K562 (cell line): ENCODE results near the gene ZMYND8. TPM values are rescaled to one million over a fixed set of nuclear protein-coding genes. Genes with fewer than 3 reads are reported as not detected.

Source experiments
- CBX3 ChIP-seq, 2 experiments: IDR thresholded peaks; 1 replicate in 1 of 2; 2 replicates in 1 of 2; pipeline ENCODE4 v1.6.1; 2012; ENCODE audit warnings: inconsistent platforms in 2 of 2, low read length in 2 of 2, borderline replicate concordance in 1 of 2, control low read depth in 1 of 2
- CREB1 ChIP-seq, 2 experiments: sonication (generic) in 1 of 2; formaldehyde crosslinking in 1 of 2; IDR thresholded peaks; 2 replicates each; pipeline versions ENCODE4 v1.6.1 to v1.8.0; 2012 to 2022; ENCODE audit warnings: inconsistent platforms in 1 of 2, mild to moderate bottlenecking in 1 of 2, missing genetic modification reagents in 1 of 2, moderate library complexity in 1 of 2
- CREM ChIP-seq: IDR thresholded peaks from 2 replicates; pipeline ENCODE4 v1.6.1; 2014; ENCODE audit warnings: antibody characterized with exemption, low read depth
- EHMT2 ChIP-seq: fragments of 450-650 bp; IDR thresholded peaks from 2 replicates; pipeline ENCODE4 v1.6.1; 2018; ENCODE audit warnings: antibody characterized with exemption
- FOXM1 ChIP-seq, 2 experiments: fragments of 450-650 bp in 1 of 2; sonication (generic) in 1 of 2; formaldehyde crosslinking in 1 of 2; IDR thresholded peaks; 2 replicates each; pipeline versions ENCODE4 v1.6.1 to v1.9.0; 2017 to 2022; ENCODE audit warnings: low read depth in 2 of 2, mild to moderate bottlenecking in 2 of 2, missing genetic modification reagents in 1 of 2, moderate library complexity in 1 of 2
- GABPB1 ChIP-seq: sonication (generic); formaldehyde crosslinking; IDR thresholded peaks from 2 replicates; pipeline ENCODE4 v1.8.0; 2022; ENCODE audit warnings: mild to moderate bottlenecking, missing genetic modification reagents
- GATAD2A ChIP-seq: fragments of 450-650 bp; IDR thresholded peaks from 2 replicates; pipeline ENCODE4 v1.6.1; 2017
- MEIS2 ChIP-seq: fragments of 450-650 bp; IDR thresholded peaks from 2 replicates; pipeline ENCODE4 v1.6.1; 2014; ENCODE audit warnings: mild to moderate bottlenecking; ENCODE audit not compliant: partially characterized antibody
- NFIC ChIP-seq: fragments of 450-650 bp; IDR thresholded peaks from 2 replicates; pipeline ENCODE4 v1.6.1; 2017; ENCODE audit warnings: mild to moderate bottlenecking, inconsistent platforms
- NR3C1 ChIP-seq: sonication (generic); formaldehyde crosslinking; IDR thresholded peaks from 2 replicates; pipeline ENCODE4 v1.8.1; 2022; ENCODE audit warnings: missing genetic modification reagents
- PYGO2 ChIP-seq: fragments of 450-650 bp; IDR thresholded peaks from 2 replicates; pipeline ENCODE4 v1.6.1; 2016; ENCODE audit warnings: mild to moderate bottlenecking, missing genetic modification characterization, moderate library complexity, missing compliant biosample characterization
- TEAD1 ChIP-seq, 2 experiments: fragments of 450-650 bp in 1 of 2; sonication (generic) in 1 of 2; formaldehyde crosslinking; IDR thresholded peaks; 2 replicates each; pipeline versions ENCODE4 v1.4.0 to v1.8.0; 2020 to 2022; ENCODE audit warnings: mild to moderate bottlenecking in 2 of 2, missing genetic modification reagents in 1 of 2
- YBX1 ChIP-seq: fragments of 450-650 bp; IDR thresholded peaks from 2 replicates; pipeline ENCODE4 v1.7.1; 2016; ENCODE audit warnings: mild to moderate bottlenecking
- ZBTB7A ChIP-seq: IDR thresholded peaks from 2 replicates; pipeline ENCODE4 v1.6.1; 2011; ENCODE audit warnings: low read depth, mild to moderate bottlenecking, low read length, moderate library complexity, borderline replicate concordance; ENCODE audit not compliant: control insufficient read depth
- ZC3H8 ChIP-seq: fragments of 450-650 bp; IDR thresholded peaks from 2 replicates; pipeline ENCODE4 v1.6.1; 2017
- ZNF407 ChIP-seq: fragments of 450-650 bp; IDR thresholded peaks from 2 replicates; pipeline ENCODE4 v1.6.1; 2016; ENCODE audit warnings: low read depth
- ZNF551 ChIP-seq: fragments of 250-450 bp; sonication (Bioruptor Pico); IDR thresholded peaks from 2 replicates; pipeline ENCODE4 v1.5.0; 2021; ENCODE audit warnings: mild to moderate bottlenecking, moderate library complexity
- ZNF639 ChIP-seq, 2 experiments: fragments of 200-800 bp in 1 of 2; sonication (Bioruptor generic) in 1 of 2; sonication (generic) in 1 of 2; formaldehyde crosslinking in 1 of 2; IDR thresholded peaks in 1 of 2; conservative IDR thresholded peaks in 1 of 2; 2 replicates each; pipeline versions ENCODE4 v1.5.0 to v1.6.1; 2016 to 2020; ENCODE audit warnings: missing compliant biosample characterization in 1 of 2, missing genetic modification characterization in 1 of 2, missing genetic modification reagents in 1 of 2
- polyA plus RNA-seq, 8 experiments: library from polyadenylated mRNA; depleted of rRNA in 4 of 8; stranded (reverse) in 5 of 8; unstranded in 3 of 8; fragments of >200 nt; fragmentation: Nextera tagmentation in 2 of 8; fragmentation: Illumina TruSeq in 1 of 8; extraction: Ambion mirVana in 2 of 8; extraction: Trizol in 1 of 8; gene quantifications; 2 replicates each; pipeline versions ENCODE4 v1.2.1 to v1.2.3, GENCODE V29; 2011 to 2014; ENCODE audit warnings: inconsistent platforms in 1 of 8, missing spikeins in 1 of 8
- total RNA-seq, 7 experiments: library from RNA; depleted of rRNA in 6 of 7; stranded (reverse); fragments of >200 nt in 6 of 7; fragmentation: Illumina TruSeq in 2 of 7; extraction: Trizol in 2 of 7; gene quantifications; 2 replicates each; pipeline versions ENCODE4 v1.2.1 to v1.2.3, GENCODE V29; 2011 to 2021; ENCODE audit warnings: low replicate concordance in 1 of 7

Gene ZMYND8
- total and polyA plus RNA-seq, 9 of the 15 experiments (the other 6 are each of a cell fraction or from before 2014, with no cell fraction given) = 31.8 to 148 (median 71.9) TPM

GRCh38 chr20:47330933-47331708, 25.4 kb downstream of the ZMYND8 start (continued):
- TF ChIP-seq ZNF407 (peak; percentile 72; the same call in 1 of the 2 replicates), MEIS2 (peak; percentile 61), ZBTB7A (no peak), NR3C1 (CRISPR knock-in tag) (no peak), ZNF551 (CRISPR knock-in tag) (no peak), ZNF639 (CRISPR knock-in tag; conservative IDR thresholded peaks at IDR 0.05 in 1 of 2, IDR thresholded peaks at IDR 0.05 in 1 of 2) (peak in 1 of 2 experiments; percentile 62; a peak in 1 of 4 replicates), ZC3H8 (peak; percentile 7; the same call in 1 of the 2 replicates), NFIC (peak; percentile 85), CREB1 (IDR thresholded peaks at IDR 0.05) (peak; percentile 64), CREB1 (CRISPR knock-in tag; IDR thresholded peaks at IDR 0.05) (no peak), CREM (peak; percentile 64; the same call in 1 of the 2 replicates), PYGO2 (no peak), YBX1 (no peak), GATAD2A (peak; percentile 63; the same call in 1 of the 2 replicates), CBX3 (IDR thresholded peaks at IDR 0.05; ENCODE audit: borderline replicate concordance in 1 of 2, low read length in 2 of 2) (0 out of 3 replicates have a peak, but pooled peaks of 1 of the 2 experiments have one; percentile 7), GABPB1 (CRISPR knock-in tag) (no peak), TEAD1 (CRISPR knock-in tag; IDR thresholded peaks at IDR 0.05) (peak; percentile 52 to 69; a peak in 2 of 4 replicates), FOXM1 (IDR thresholded peaks at IDR 0.05; ENCODE audit: low read depth) (peak; percentile 79), FOXM1 (CRISPR knock-in tag; IDR thresholded peaks at IDR 0.05; ENCODE audit: low read depth) (no peak), EHMT2 (peak; percentile 88)
